ENCODE data around the gene SIX2.

The SIX2 gene

GRCh38 chr2:45014831-45015230 lies 5.6 kb upstream of the SIX2 start:
- H3K4me2 ChIP-seq (ENCODE audit: low read length, poor library complexity, severe bottlenecking) = peak overlapping the region; percentile 88
- H2AFZ ChIP-seq (ENCODE audit: low read depth, low read length) = no peak overlapping the region
- no peak overlapping the region for H3K4ac ChIP-seq (ENCODE audit: low read depth in 1 of 2, low read length in 2 of 2)
- no peak overlapping the region for H2BK5ac ChIP-seq (ENCODE audit: low read depth, low read length, poor library complexity, severe bottlenecking)
- no peak overlapping the region for H3K23ac ChIP-seq (ENCODE audit: low read length in 2 of 2)
- no peak overlapping the region for H4K8ac ChIP-seq (ENCODE audit: low read length)
- H2BK15ac ChIP-seq (ENCODE audit: low read depth, poor library complexity, severe bottlenecking) = no peak overlapping the region
- no peak overlapping the region for H3K18ac ChIP-seq (ENCODE audit: low read depth in 1 of 2, low read length in 2 of 2)
- peak overlapping the region; percentile 76 for H3K27ac ChIP-seq (ENCODE audit: low read length, poor library complexity, severe bottlenecking)
- no peak overlapping the region for H2BK120ac ChIP-seq (ENCODE audit: low read depth, low read length)
- peaks cover 22 to 72% of the 10 kb centered on the region in 2 experiments for H3K27me3 ChIP-seq (ENCODE audit: control insufficient read depth in 1 of 2, insufficient read depth in 1 of 2, low read length in 2 of 2)
- no peak overlapping the region for H3K9ac ChIP-seq (ENCODE audit: low read length)
- 80% methylated on average over 7 of the region's 7 CpGs for WGBS
- no peak overlapping the region for H4K91ac ChIP-seq (ENCODE audit: low read length)
- H3K4me1 ChIP-seq (ENCODE audit: control insufficient read depth, insufficient read depth, low read depth, low read length) = peaks cover 22% of the 10 kb centered on the region
- H3K36me3 ChIP-seq (ENCODE audit: control insufficient read depth in 1 of 2, insufficient read depth in 2 of 2, low read depth in 1 of 2, low read length in 2 of 2) = no peaks in the 10 kb centered on the region
- H3K14ac ChIP-seq (ENCODE audit: low read length in 2 of 2) = no peak overlapping the region
- DNase-seq = no peak
- no peak overlapping the region for H3K4me3 ChIP-seq (ENCODE audit: insufficient read depth in 1 of 2, low read depth in 1 of 2, low read length in 2 of 2)
- H3K9me3 ChIP-seq (ENCODE audit: control insufficient read depth, low read length) = no peaks in the 10 kb centered on the region
- peaks cover 3% of the 10 kb centered on the region for H3K79me1 ChIP-seq (replicated peaks; ENCODE audit: low read length, poor library complexity, severe bottlenecking)
- no peak overlapping the region for H2AK5ac ChIP-seq (ENCODE audit: low read length, severe bottlenecking)
- no peak overlapping the region for H2BK12ac ChIP-seq (ENCODE audit: low read length in 2 of 2)

- Histone ChIP-seq H3K4me1 (ENCODE audit: control insufficient read depth, insufficient read depth, low read depth, low read length) (peaks cover 22% of the 10 kb centered on the region), H2BK120ac (ENCODE audit: low read depth, low read length) (no peak overlapping the region), H2AFZ (ENCODE audit: low read depth, low read length) (no peak overlapping the region), H3K4me2 (ENCODE audit: low read length, poor library complexity, severe bottlenecking) (peak overlapping the region; percentile 88), H3K4ac (ENCODE audit: low read depth in 1 of 2, low read length in 2 of 2) (no peak overlapping the region), H3K4me3 (ENCODE audit: insufficient read depth in 1 of 2, low read depth in 1 of 2, low read length in 2 of 2) (peak overlapping the region; percentile 59 to 75), H4K8ac (ENCODE audit: low read length) (no peak overlapping the region), H2AK5ac (ENCODE audit: low read length, severe bottlenecking) (no peak overlapping the region), H2BK12ac (ENCODE audit: low read length in 2 of 2) (no peak overlapping the region), H3K9ac (ENCODE audit: low read length) (peak overlapping the region; percentile 75), H3K36me3 (ENCODE audit: control insufficient read depth in 1 of 2, insufficient read depth in 2 of 2, low read depth in 1 of 2, low read length in 2 of 2) (no peaks in the 10 kb centered on the region), H3K9me3 (ENCODE audit: control insufficient read depth, low read length) (no peaks in the 10 kb centered on the region), H3K27ac (ENCODE audit: low read length, poor library complexity, severe bottlenecking) (peak overlapping the region; percentile 76), H4K91ac (ENCODE audit: low read length) (no peak overlapping the region), H2BK15ac (ENCODE audit: low read depth, poor library complexity, severe bottlenecking) (no peak overlapping the region), H3K18ac (ENCODE audit: low read depth in 1 of 2, low read length in 2 of 2) (no peak overlapping the region), H3K27me3 (ENCODE audit: control insufficient read depth in 1 of 2, insufficient read depth in 1 of 2, low read length in 2 of 2) (peaks cover 22 to 65% of the 10 kb centered on the region in 2 experiments), H3K23ac (ENCODE audit: low read length in 2 of 2) (no peak overlapping the region), H3K14ac (ENCODE audit: low read length in 2 of 2) (no peak overlapping the region), H2BK5ac (ENCODE audit: low read depth, low read length, poor library complexity, severe bottlenecking) (peak overlapping the region; percentile 37), H3K79me1 (replicated peaks; ENCODE audit: low read length, poor library complexity, severe bottlenecking) (peaks cover 3% of the 10 kb centered on the region)
- 3% methylated on average over 34 of the region's 57 CpGs for WGBS
- no peak for DNase-seq
Measured at GRCh38 chr2:45014016-45014702, 4.9 kb upstream of the SIX2 start.

- H2BK15ac ChIP-seq (ENCODE audit: low read depth, poor library complexity, severe bottlenecking) = no peak overlapping the region
- H2AFZ ChIP-seq (ENCODE audit: low read depth, low read length) = no peak overlapping the region
- H2BK120ac ChIP-seq (ENCODE audit: low read depth, low read length) = no peak overlapping the region
- no peak overlapping the region for H3K27ac ChIP-seq (ENCODE audit: low read length, poor library complexity, severe bottlenecking)
- peak overlapping the region; percentile 88 for H3K4me2 ChIP-seq (ENCODE audit: low read length, poor library complexity, severe bottlenecking)
- H3K18ac ChIP-seq (ENCODE audit: low read depth in 1 of 2, low read length in 2 of 2) = no peak overlapping the region
- no peak overlapping the region for H3K23ac ChIP-seq (ENCODE audit: low read length in 2 of 2)
- H3K36me3 ChIP-seq (ENCODE audit: control insufficient read depth in 1 of 2, insufficient read depth in 2 of 2, low read depth in 1 of 2, low read length in 2 of 2) = no peaks in the 10 kb centered on the region
- H3K27me3 ChIP-seq (ENCODE audit: control insufficient read depth in 1 of 2, insufficient read depth in 1 of 2, low read length in 2 of 2) = peaks cover 18 to 60% of the 10 kb centered on the region in 2 experiments
- no peak overlapping the region for H3K14ac ChIP-seq (ENCODE audit: low read length in 2 of 2)
- no peak overlapping the region for H4K91ac ChIP-seq (ENCODE audit: low read length)
- peaks cover 3% of the 10 kb centered on the region for H3K79me1 ChIP-seq (replicated peaks; ENCODE audit: low read length, poor library complexity, severe bottlenecking)
- no peaks in the 10 kb centered on the region for H3K9me3 ChIP-seq (ENCODE audit: control insufficient read depth, low read length)
- H3K4me3 ChIP-seq (ENCODE audit: insufficient read depth in 1 of 2, low read depth in 1 of 2, low read length in 2 of 2) = peak overlapping the region; percentile 59 to 75
- no peak for DNase-seq
- H2BK12ac ChIP-seq (ENCODE audit: low read length in 2 of 2) = no peak overlapping the region
- peaks cover 25% of the 10 kb centered on the region for H3K4me1 ChIP-seq (ENCODE audit: control insufficient read depth, insufficient read depth, low read depth, low read length)
- H2BK5ac ChIP-seq (ENCODE audit: low read depth, low read length, poor library complexity, severe bottlenecking) = peak overlapping the region; percentile 37
- H3K4ac ChIP-seq (ENCODE audit: low read depth in 1 of 2, low read length in 2 of 2) = no peak overlapping the region
- 4% methylated on average over 68 of the region's 83 CpGs for WGBS
- H3K9ac ChIP-seq (ENCODE audit: low read length) = peak overlapping the region; percentile 75
- no peak overlapping the region for H2AK5ac ChIP-seq (ENCODE audit: low read length, severe bottlenecking)
- no peak overlapping the region for H4K8ac ChIP-seq (ENCODE audit: low read length)
Measured at GRCh38 chr2:45013229-45014015, 4.2 kb upstream of the SIX2 start.

DNA sequence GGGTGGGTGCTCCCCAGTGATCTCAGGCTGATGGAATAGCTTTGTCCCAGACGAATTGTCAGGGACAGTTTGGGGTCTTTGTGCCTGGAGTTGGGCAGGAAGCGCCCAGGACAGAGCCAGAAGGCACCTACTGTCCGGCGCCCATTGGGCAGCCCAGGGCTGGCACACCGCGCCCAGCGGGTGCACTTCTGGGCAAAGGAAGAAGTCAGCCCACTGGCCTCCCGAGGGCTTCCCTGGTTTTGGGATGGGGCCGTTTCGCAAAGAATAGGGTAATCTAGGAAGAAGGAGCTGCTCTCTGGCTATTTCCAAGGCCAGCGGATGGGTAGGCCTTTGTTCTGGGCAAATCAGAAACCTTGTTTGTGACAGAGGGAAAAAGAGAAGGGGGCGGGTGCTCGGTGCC lies 3.5 kb upstream of the SIX2 start:
- Histone ChIP-seq H4K8ac (ENCODE audit: low read length) (no peak overlapping the region), H3K4me2 (ENCODE audit: low read length, poor library complexity, severe bottlenecking) (peak overlapping the region; percentile 88), H2BK120ac (ENCODE audit: low read depth, low read length) (no peak overlapping the region), H2BK15ac (ENCODE audit: low read depth, poor library complexity, severe bottlenecking) (no peak overlapping the region), H3K18ac (ENCODE audit: low read depth in 1 of 2, low read length in 2 of 2) (no peak overlapping the region), H3K4ac (ENCODE audit: low read depth in 1 of 2, low read length in 2 of 2) (no peak overlapping the region), H3K14ac (ENCODE audit: low read length in 2 of 2) (no peak overlapping the region), H3K79me1 (replicated peaks; ENCODE audit: low read length, poor library complexity, severe bottlenecking) (peaks cover 3% of the 10 kb centered on the region), H2AFZ (ENCODE audit: low read depth, low read length) (no peak overlapping the region), H3K4me1 (ENCODE audit: control insufficient read depth, insufficient read depth, low read depth, low read length) (peaks cover 27% of the 10 kb centered on the region), H2BK12ac (ENCODE audit: low read length in 2 of 2) (no peak overlapping the region), H2BK5ac (ENCODE audit: low read depth, low read length, poor library complexity, severe bottlenecking) (no peak overlapping the region), H3K27ac (ENCODE audit: low read length, poor library complexity, severe bottlenecking) (no peak overlapping the region), H3K4me3 (ENCODE audit: insufficient read depth in 1 of 2, low read depth in 1 of 2, low read length in 2 of 2) (no peak overlapping the region), H3K23ac (ENCODE audit: low read length in 2 of 2) (no peak overlapping the region), H4K91ac (ENCODE audit: low read length) (no peak overlapping the region), H2AK5ac (ENCODE audit: low read length, severe bottlenecking) (no peak overlapping the region), H3K9ac (ENCODE audit: low read length) (no peak overlapping the region), H3K36me3 (ENCODE audit: control insufficient read depth in 1 of 2, insufficient read depth in 2 of 2, low read depth in 1 of 2, low read length in 2 of 2) (no peaks in the 10 kb centered on the region), H3K27me3 (ENCODE audit: control insufficient read depth in 1 of 2, insufficient read depth in 1 of 2, low read length in 2 of 2) (peaks cover 12 to 60% of the 10 kb centered on the region in 2 experiments), H3K9me3 (ENCODE audit: control insufficient read depth, low read length) (no peaks in the 10 kb centered on the region)
- 21% methylated on average over 13 of the region's 13 CpGs for WGBS
- no peak for DNase-seq

Measured in mesenchymal stem cell (in vitro differentiated cells and primary cell).